Measurements from ENCODE around the gene LPP. TPM values are rescaled to one million over a fixed set of nuclear protein-coding genes. Genes with fewer than 3 reads are reported as not detected.

The LPP gene
- total RNA-seq, 1 donor from 2014 or later: 23.1 TPM

DNA sequence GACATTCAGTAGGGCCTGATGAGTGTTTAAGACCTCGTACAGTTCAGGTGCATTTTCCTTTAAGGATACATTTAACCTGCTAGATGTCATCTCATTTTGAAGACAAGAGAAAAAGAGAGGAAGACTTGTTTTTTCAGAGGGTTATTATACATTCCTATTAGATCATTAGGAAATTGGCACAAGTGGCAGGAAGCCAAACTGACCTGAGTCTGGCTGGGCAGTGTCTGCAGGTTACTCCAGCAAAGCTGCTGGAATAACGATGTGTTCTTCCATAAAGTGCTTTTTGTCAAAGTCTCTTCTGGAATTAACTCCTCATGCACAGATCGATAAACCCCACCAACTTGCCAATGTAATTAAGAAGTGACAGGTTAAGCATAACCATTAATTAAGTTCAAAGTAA is 621.5 kb downstream of the LPP start:
- Mint-ChIP-seq H3K4me1 (ENCODE audit: low read depth, unreplicated experiment) (no peaks in the 10 kb centered on the region), H3K36me3 (ENCODE audit: unreplicated experiment) (no peaks in the 10 kb centered on the region), H3K4me3 (ENCODE audit: unreplicated experiment) (no peak overlapping the region), H3K9me3 (ENCODE audit: unreplicated experiment) (no peaks in the 10 kb centered on the region), H3K27me3 (ENCODE audit: unreplicated experiment) (peaks cover 2% of the 10 kb centered on the region), H3K27ac (ENCODE audit: unreplicated experiment) (no peak overlapping the region)
- DNase-seq: no peak
- TF ChIP-seq, protein P1, sequence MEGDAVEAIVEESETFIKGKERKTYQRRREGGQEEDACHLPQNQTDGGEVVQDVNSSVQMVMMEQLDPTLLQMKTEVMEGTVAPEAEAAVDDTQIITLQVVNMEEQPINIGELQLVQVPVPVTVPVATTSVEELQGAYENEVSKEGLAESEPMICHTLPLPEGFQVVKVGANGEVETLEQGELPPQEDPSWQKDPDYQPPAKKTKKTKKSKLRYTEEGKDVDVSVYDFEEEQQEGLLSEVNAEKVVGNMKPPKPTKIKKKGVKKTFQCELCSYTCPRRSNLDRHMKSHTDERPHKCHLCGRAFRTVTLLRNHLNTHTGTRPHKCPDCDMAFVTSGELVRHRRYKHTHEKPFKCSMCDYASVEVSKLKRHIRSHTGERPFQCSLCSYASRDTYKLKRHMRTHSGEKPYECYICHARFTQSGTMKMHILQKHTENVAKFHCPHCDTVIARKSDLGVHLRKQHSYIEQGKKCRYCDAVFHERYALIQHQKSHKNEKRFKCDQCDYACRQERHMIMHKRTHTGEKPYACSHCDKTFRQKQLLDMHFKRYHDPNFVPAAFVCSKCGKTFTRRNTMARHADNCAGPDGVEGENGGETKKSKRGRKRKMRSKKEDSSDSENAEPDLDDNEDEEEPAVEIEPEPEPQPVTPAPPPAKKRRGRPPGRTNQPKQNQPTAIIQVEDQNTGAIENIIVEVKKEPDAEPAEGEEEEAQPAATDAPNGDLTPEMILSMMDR (IDR thresholded peaks at IDR 0.05; ENCODE audit: partially characterized antibody, unreplicated experiment): no peak

DNA sequence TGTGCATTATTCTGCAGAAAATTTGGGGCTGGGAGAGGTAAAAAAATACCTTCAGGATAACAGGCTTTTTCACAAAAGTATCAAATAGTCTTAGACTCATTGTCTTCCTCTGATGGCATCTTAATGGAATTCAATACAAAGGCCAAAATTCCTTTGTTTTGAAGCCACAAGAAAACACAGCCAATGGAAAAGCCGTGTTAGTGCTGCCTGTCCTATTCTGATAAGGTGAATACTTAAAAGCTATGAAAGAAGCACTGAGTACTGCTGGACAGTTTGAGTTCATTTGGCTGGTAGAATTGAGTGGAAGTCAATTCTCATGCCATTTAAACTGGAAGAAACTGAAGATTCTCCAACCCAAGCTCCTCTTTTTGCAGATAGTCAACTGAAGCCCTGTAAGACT is 622.5 kb downstream of the LPP start:
- H3K36me3 Mint-ChIP-seq (ENCODE audit: unreplicated experiment): no peaks in the 10 kb centered on the region
- H3K27ac Mint-ChIP-seq (ENCODE audit: unreplicated experiment): no peak overlapping the region
- no peak for DNase-seq
- no peaks in the 10 kb centered on the region for H3K9me3 Mint-ChIP-seq (ENCODE audit: unreplicated experiment)
- no peaks in the 10 kb centered on the region for H3K4me1 Mint-ChIP-seq (ENCODE audit: low read depth, unreplicated experiment)
- TF ChIP-seq, protein P1 (IDR thresholded peaks at IDR 0.05; ENCODE audit: partially characterized antibody, unreplicated experiment): no peak
- no peak overlapping the region for H3K4me3 Mint-ChIP-seq (ENCODE audit: unreplicated experiment)
- H3K27me3 Mint-ChIP-seq (ENCODE audit: unreplicated experiment): peaks cover 2% of the 10 kb centered on the region

DNA sequence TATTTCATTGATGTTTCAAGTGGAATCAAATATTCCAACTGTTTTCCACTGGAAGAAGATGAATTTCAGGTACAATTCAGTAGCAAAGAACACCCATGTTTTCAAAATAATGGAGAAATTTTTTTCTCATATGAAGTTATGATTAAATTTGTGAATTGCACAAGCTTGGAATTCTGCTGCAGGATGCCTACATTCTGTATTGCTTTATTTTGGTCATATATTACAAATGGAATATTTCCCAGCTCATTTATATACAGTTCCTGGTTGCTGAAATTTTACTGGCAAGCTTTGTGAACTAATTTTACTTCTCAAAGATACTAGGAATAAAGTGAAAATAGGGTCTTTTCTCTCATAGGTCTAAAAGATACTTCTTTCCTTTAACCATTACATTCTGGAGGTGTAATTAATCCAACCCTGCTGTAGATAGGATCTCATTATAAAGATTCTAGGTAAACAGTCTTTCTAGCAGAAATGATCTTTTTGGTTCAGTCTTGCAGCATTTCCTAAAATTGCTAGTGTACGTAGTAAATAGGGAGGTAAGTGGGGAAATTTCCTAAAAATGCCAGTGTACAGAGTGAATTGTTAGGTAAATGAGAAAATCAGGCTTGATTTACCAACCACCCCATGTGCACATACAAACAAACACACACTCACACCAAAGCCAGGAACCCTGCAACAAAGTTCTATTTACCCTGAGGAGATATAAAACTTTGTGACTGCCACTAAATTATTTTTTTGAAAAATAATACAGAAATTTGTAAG is 624.3 kb downstream of the LPP start:
- H3K4me3 Mint-ChIP-seq (ENCODE audit: unreplicated experiment): no peak overlapping the region
- TF ChIP-seq, protein P1 (IDR thresholded peaks at IDR 0.05; ENCODE audit: partially characterized antibody, unreplicated experiment): no peak
- H3K27me3 Mint-ChIP-seq (ENCODE audit: unreplicated experiment): no peaks in the 10 kb centered on the region
- DNase-seq: no peak
- no peaks in the 10 kb centered on the region for H3K36me3 Mint-ChIP-seq (ENCODE audit: unreplicated experiment)
- no peaks in the 10 kb centered on the region for H3K9me3 Mint-ChIP-seq (ENCODE audit: unreplicated experiment)
- no peak overlapping the region for H3K27ac Mint-ChIP-seq (ENCODE audit: unreplicated experiment)
- H3K4me1 Mint-ChIP-seq (ENCODE audit: low read depth, unreplicated experiment): no peaks in the 10 kb centered on the region

DNA sequence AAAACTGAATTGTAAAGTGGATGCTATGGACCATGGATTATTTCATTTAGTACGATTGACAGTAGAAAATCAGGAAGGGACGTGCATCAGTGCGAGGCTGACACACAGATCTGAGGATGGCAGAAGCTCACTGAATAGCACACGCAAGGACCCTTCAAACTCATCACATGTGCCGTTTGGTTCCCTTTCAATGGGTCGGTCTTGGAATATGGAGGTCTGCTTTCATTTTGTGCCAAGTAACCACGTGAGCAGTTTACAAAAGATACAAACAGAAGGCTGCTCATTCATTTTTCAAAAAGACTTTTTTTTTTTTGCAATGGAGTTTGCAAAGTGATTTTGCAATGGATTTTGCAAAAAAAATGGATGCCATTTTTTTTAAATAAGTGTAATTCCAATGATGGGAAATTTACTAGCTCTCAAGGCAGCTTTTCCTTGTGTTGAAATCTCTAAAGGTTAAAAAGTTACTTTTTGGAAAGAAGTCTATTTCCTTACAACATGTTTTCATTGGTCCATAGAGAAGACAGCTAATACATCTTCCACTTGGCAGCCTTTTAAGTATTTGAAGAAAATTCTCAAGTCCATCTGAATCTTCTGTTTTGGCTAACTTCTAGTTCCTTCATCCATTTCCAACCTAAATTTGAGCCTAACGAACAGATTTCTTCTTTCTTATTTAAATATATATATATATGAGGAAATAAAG is 625.5 kb downstream of the LPP start:
- TF ChIP-seq, protein P1 (IDR thresholded peaks at IDR 0.05; ENCODE audit: partially characterized antibody, unreplicated experiment): no peak
- no peaks in the 10 kb centered on the region for H3K4me1 Mint-ChIP-seq (ENCODE audit: low read depth, unreplicated experiment)
- no peaks in the 10 kb centered on the region for H3K9me3 Mint-ChIP-seq (ENCODE audit: unreplicated experiment)
- no peak overlapping the region for H3K27ac Mint-ChIP-seq (ENCODE audit: unreplicated experiment)
- DNase-seq: no peak
- H3K27me3 Mint-ChIP-seq (ENCODE audit: unreplicated experiment): no peaks in the 10 kb centered on the region
- H3K36me3 Mint-ChIP-seq (ENCODE audit: unreplicated experiment): no peaks in the 10 kb centered on the region
- H3K4me3 Mint-ChIP-seq (ENCODE audit: unreplicated experiment): no peak overlapping the region

Data from glutamatergic neuron (in vitro differentiated cells).